ENCODE results near the gene ZNF281.
"Not testable (repeated sequence)": the region's sequence is repeated elsewhere in the genome, so short reads cannot be mapped to it uniquely, and the experiment has no call there.

Gene ZNF281, protein sequence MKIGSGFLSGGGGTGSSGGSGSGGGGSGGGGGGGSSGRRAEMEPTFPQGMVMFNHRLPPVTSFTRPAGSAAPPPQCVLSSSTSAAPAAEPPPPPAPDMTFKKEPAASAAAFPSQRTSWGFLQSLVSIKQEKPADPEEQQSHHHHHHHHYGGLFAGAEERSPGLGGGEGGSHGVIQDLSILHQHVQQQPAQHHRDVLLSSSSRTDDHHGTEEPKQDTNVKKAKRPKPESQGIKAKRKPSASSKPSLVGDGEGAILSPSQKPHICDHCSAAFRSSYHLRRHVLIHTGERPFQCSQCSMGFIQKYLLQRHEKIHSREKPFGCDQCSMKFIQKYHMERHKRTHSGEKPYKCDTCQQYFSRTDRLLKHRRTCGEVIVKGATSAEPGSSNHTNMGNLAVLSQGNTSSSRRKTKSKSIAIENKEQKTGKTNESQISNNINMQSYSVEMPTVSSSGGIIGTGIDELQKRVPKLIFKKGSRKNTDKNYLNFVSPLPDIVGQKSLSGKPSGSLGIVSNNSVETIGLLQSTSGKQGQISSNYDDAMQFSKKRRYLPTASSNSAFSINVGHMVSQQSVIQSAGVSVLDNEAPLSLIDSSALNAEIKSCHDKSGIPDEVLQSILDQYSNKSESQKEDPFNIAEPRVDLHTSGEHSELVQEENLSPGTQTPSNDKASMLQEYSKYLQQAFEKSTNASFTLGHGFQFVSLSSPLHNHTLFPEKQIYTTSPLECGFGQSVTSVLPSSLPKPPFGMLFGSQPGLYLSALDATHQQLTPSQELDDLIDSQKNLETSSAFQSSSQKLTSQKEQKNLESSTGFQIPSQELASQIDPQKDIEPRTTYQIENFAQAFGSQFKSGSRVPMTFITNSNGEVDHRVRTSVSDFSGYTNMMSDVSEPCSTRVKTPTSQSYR

DNA sequence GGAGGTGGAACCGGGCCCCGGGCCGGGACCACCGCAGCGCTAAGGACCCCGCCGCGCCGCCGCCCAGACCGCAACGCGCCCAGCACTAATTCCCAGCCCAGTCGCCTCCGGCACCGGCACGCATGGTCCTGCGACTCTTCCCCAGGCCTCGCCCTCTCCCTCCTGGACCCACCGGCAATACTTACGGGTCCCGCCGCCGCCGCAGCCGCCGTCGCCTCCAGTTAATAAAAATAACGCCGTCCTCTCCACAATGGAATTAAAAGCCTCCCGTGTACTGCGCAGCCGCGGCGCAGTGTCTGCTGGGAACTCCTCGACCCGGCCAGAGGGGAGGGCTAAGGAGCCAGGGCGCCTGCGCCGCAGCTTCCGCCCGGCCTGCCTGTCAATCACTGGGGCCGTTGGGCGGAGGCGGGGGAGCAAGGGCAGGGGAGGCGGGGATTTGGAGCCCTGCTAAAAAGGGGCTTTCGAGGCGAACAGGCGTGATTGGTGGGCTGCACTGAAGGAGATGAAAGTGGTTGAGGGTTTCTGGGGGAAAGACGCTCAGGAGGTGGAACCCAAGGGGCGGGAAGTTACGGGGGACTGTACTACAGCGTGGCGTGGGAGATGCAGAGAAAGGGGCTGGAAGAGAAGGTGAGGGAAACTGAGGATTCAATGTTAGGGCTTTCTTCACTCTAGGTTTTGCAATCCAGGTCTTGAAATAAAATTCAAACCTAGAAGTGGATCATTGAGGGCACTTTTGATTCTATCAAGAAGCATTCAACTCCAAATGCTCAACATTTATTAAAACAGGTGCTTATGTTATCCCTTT is at the start of gene ZNF281:
Gene ZNF281 (minus strand): TSS at position 276 of the 805 bp plus-strand sequence. CDS start 331 bp downstream, outside the sequence.
- peak; percentile 97 for DNase-seq

DNA sequence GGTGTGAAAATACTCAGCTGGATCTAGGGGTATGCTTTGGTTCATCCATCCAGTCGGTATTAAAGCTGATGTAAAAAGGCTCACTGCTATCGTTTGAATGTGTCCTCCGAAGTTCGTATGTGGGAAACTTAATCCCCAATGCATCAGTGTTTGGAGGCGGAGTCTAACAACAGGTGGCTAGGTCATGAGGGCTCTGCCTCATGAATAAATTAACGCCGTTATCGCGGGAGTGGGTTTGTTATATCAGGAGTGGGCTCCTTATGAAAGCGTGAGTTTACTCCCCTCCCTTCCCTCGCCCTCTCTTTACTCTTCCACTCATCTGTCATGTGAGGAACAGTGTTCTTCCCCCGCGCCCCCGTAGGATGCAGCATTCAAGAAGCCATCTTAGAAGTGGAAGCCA is 48.9 kb upstream of the ZNF281 start:
- no peak for DNase-seq

GRCh38 chr1:200457810-200458209 is 48.0 kb upstream of the ZNF281 start:
- no peak for DNase-seq

DNA sequence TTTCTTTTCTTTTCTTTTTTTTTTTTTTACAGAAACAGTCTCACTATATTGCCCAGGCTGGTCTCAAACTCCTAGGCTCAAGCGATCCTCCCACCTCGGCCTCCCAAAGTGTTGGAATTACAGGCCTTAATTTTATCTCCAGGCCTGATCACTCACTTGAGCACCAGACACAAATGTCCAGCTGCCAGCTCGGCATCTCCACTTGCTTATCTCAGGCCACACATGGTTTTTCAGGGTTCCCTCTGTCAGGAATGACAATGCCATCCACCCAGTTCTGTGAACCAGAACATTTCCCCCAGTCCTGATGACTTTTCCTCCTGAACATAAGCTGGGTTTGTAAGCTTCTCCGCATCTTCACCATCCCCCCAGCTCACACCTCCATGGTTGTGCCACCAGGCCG is 44.6 kb upstream of the ZNF281 start:
- DNase-seq: no peak

GRCh38 chr1:200453553-200453905 is 43.7 kb upstream of the ZNF281 start:
- DNase-seq: no peak

- no peak for DNase-seq
These were observed 43.2 kb upstream of the ZNF281 start for GRCh38 chr1:200452850-200453552.

DNA sequence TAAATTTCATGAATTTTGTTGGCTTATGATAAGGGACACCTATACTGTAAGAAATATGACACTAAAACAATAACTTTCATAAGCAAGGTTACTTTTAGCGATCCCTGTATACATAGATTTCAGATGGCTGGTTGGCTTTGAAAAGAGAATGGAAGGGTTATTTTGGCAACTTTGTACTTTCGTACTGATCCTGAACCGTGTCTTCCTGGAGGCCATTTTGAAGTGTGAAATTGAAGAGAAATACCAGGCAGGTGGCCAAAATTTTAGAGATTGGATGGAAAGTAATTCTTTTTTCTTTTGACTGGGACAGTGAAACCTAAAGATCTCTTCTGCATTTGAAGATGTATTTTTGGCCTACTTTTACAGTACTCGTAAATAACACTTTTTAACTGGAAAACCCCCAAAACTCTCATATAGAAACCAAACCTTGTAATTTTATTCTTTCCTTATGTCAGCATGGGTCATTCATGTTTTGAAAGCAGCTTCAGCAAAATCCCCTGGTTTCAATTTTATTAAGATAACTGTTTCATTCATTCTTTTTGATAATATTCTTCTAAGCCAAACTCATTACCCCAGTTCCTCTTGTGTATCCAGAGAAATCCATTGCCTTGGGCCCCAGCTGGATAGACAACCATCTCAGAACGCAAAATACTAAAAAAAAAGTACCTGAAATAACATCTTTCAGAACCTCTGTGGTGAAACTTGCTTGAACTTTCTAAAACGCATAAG is 38.4 kb upstream of the ZNF281 start:
- no peak for DNase-seq

DNA sequence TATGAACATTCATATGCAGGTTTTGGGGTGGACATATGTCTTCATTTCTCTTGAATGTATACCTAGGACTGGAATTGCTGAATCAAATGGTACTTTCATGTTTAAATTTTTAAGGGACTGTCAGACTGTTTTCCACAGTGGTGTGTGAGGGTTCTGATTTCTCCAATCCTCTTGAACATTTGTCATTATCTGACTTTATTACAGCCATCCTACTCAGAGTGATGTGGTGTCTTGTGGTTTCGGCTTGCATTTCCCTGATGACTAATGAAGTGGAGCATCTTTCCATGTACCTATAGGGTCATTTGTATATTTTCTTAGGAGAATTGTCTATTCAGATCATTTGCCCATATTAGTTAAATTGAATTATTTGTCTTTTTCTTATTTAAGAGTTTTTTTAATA is 35.4 kb upstream of the ZNF281 start:
- DNase-seq: no peak

DNA sequence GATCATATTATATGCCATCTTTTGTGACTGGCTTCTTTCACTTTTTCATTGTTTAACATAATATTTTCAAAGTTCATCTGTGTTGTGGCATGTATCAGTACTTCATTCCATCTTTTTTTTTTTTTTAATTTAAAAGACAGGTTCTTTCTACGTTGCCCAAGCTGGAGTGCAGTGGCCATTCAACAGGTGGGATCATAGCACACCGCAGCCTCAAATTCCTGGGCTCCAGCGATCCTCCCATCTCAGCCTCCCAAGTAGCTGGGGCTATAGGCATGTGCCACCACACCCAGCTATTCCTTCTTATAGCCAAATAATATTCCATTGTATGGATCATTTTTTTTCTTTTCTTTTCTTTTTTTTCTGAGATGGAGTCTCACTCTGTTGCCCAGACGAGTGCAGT is 34.6 kb upstream of the ZNF281 start:
- no peak for DNase-seq

DNA sequence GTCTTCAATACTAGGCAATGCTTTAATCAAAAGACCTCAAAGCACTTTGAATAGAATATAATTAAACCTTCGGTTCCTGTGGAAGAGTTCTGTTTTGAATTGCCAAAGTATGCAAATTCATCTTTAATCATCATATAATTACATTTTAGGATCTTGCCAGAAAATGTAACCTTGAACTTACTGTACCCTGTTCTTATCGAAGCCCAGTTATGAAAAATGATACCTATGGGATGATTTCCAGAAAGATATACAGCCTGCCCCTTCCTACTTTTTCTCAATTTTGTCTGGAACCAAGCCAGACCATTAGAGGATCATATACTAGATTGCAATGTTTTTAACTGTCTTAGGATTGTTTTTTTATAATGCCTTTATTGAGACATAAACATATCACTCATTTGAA is 34.0 kb upstream of the ZNF281 start:
- DNase-seq: no peak

GRCh38 chr1:200442537-200443156 is 32.8 kb upstream of the ZNF281 start:
- no peak for DNase-seq

DNA sequence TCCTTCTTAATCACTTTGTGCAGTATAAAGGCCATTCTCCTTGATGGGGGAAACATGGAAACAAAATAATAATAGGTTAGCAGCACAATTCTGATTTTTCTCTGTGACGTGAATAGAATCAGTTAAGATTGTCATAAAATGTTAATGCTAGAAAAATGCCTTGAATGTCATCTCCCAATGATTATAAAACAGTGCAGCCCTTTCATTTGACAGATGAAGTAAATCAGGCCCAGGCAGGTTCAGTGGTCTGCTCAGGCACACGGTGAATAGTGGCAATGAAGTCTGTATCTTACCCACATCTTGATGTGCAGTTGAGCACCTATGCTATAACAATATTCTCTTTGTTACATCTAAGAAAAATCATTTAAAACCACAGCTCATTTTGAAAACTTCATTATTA is 32.2 kb upstream of the ZNF281 start:
- DNase-seq: no peak

- DNase-seq: no peak
These were observed 29.1 kb upstream of the ZNF281 start for GRCh38 chr1:200438911-200439310.

GRCh38 chr1:200438413-200438812 is 28.6 kb upstream of the ZNF281 start:
- not testable (repeated sequence) for DNase-seq

GRCh38 chr1:200437556-200438203 is 27.8 kb upstream of the ZNF281 start:
- DNase-seq: peak; percentile 45

- no peak for DNase-seq
These were observed 27.3 kb upstream of the ZNF281 start for GRCh38 chr1:200437088-200437487.

GRCh38 chr1:200436436-200436835 is 26.6 kb upstream of the ZNF281 start:
- DNase-seq: no peak

- DNase-seq: no peak
These were observed 25.5 kb upstream of the ZNF281 start for GRCh38 chr1:200435200-200435780.

DNA sequence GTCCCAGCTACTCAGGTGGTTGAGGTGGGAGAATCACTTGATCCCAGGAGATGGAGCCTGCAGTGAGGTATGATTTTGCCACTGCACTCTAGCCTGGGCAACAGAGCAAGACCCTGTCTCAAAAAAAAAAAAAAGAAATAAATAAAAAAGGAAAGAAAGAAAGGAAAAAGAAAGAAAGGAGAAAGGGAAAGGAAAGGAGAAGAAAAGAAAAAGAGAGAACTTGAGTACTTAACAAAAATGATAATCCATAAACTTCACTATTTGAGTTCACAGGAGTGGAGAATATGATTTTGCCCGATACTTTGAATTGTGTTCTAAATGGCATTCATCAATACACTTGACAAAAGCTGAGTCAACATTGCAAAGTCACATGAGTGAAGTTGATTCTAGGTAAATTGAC is 23.8 kb upstream of the ZNF281 start:
- DNase-seq: no peak

GRCh38 chr1:200432586-200432985 is 22.8 kb upstream of the ZNF281 start:
- no peak for DNase-seq

Measured in NCI-H2227 treated with DMSO at 0.1 percent for 48 hours (cell line).